Renal cortical epithelial cell (primary cell): ENCODE results near the gene TLCD3A. TPM values are rescaled to one million over a fixed set of nuclear protein-coding genes. Genes with fewer than 3 reads are reported as not detected.
"Not testable (repeated sequence)": the region's sequence is repeated elsewhere in the genome, so short reads cannot be mapped to it uniquely, and the experiment has no call there.

ENCODE experiments used
- DNase-seq: peaks from one replicate; pipeline ENCODE4 v3.0.0-alpha.2; 2011; ENCODE audit warnings: low read depth
- total RNA-seq: library from RNA; depleted of rRNA; stranded (reverse); fragments of >200 nt; gene quantifications from 2 replicates; pipeline ENCODE4 v1.2.3, GENCODE V29; 2014

TLCD3A gene
- total RNA-seq, 1 donor from 2014 or later: 21.6 TPM

DNA sequence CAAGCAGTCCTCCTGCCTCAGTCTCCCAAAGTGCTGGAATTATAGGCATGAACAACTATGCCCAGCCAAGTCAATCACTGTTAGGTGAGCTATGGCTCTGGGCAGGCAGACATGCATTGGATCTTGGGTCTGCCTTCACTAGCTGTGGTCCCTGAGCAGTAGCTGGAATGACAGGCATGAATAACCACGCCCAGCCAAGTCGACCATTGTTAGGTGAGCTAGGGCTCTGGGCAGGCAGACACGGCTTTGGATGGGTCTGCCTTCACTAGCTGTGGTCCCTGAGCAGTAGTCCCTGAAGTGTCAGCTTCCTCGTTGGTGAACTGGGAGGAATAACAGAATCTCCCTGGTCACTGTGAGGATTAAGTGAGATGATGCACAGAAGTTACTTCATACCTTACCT, 56.2 kb downstream of the TLCD3A start:
- no peak for DNase-seq

DNA sequence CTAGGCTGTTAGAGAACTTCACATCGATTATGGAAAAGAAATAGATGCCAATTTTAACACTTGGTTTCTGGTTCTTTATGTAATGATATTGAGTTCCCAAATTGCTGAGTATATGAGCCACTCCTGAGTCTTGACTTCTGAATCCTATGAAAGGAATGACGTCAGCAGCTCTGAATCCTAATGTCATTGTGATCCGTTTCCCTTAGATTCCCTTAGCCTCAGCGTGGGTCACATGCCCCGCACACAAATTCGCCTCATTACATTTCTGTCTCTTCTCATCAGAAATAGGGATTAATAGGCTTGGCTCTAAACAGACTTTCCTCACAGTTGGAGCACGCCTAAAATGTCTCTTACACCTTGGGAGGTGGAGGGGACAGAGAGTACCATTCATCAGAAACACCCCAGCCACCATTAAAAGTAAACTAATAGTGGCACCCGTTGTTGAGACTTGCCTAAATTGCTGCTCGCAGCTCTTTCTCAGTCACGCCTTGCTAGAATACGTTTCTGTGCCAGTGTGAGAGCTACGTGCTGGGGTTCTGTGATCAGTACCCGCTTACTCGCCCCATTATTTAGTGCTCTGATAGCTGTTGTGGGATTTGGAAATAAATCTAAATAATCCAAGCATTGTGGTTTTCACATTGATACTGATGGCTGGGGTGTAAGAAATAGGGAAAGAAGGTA, 56.9 kb downstream of the TLCD3A start:
- DNase-seq: no peak

GRCh38 chr17:789931-790873, 57.8 kb downstream of the TLCD3A start:
- not testable (repeated sequence) for DNase-seq

DNA sequence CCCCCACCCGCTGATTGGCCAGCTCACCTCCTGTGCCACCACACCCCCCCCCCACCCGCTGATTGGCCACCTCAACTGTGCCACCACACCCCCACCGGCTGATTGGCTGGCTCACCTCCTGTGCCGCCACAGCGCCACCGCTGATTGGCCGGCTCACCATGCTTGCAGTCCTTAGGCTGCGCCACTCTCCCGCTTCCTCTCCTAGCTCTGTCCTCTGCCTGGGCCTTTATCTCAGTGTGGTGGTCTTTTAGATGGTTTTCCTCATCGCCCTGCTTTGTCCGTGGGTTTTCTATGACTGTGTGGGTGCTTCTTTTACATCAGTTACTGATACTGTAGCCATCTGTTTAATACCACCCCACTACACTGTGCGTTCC, 58.5 kb downstream of the TLCD3A start:
- DNase-seq: not testable (repeated sequence)

DNA sequence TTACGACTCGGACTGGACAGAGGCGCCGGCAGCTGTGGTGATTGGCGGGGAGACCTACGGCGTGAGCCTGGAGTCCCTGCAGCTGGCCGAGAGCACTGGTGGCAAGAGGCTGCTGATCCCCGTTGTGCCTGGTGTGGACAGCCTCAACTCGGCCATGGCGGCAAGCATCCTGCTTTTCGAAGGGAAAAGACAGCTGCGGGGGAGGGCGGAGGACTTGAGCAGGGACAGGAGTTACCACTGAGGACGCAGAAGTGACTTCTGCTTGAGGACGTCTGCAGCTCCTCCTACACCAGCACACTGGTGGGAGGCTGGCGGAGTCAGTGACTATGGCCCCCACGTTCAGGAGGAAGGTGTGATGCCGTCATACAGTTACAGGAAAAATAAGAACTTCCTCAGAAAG, 59.4 kb downstream of the TLCD3A start:
- DNase-seq: no peak

DNA sequence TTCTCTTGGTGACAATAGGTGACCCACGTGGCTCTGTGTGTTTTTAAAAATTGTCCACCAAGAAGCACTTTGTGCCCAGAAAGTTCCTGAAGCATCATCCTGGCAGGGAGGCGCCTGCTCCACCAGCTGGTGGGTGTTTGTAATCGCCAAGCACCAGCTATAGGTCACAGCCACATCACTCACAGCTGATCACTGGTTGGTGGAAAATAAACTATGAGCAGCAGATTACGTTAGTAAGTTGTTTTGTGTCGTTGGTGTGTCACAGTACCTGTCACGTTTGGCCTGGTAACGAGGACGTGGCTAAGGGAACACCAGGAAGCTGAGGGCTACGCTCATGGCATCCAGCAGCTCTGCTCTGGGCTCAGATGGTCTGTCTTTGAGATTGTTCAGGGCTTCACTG, 59.9 kb downstream of the TLCD3A start:
- no peak for DNase-seq

Other genes starting within 250 kb of the TLCD3A start
- gene VPS53, start 17.8 kb upstream of the TLCD3A start, total RNA-seq: 14.8 and 35.5 TPM in 2 replicates
- 8.7 and 15.2 TPM in 2 replicates for gene GEMIN4, start 19.7 kb downstream of the TLCD3A start, total RNA-seq
- 107 and 133 TPM in 2 replicates for gene GLOD4, start 49.7 kb downstream of the TLCD3A start, total RNA-seq
- 17.2 and 18.8 TPM in 2 replicates for gene MRM3, start 49.8 kb downstream of the TLCD3A start, total RNA-seq
- 25.5 and 57.7 TPM in 2 replicates for gene NXN, start 247.2 kb downstream of the TLCD3A start, total RNA-seq